ENCODE results near the gene TBC1D2.

Gene TBC1D2

GRCh38 chr9:98231770-98232478 is 23.5 kb downstream of the TBC1D2 start:
- Histone ChIP-seq H3K79me2 (ENCODE audit: insufficient read depth, low read length) (no peaks in the 10 kb centered on the region), H3K9me3 (ENCODE audit: low read length) (no peaks in the 10 kb centered on the region), H2AFZ (ENCODE audit: low read length) (no peak overlapping the region), H3K9ac (ENCODE audit: low read length) (no peak overlapping the region), H3F3A (ENCODE audit: insufficient read depth, low read length) (no peaks in the 10 kb centered on the region), H3K4me3 (ENCODE audit: low read depth, low read length, poor library complexity, severe bottlenecking) (no peak overlapping the region), H3K4me2 (ENCODE audit: low read length) (no peak overlapping the region), H3K36me3 (ENCODE audit: insufficient read depth, low read length) (no peaks in the 10 kb centered on the region), H3K9me2 (ENCODE audit: low read depth, low read length) (no peaks in the 10 kb centered on the region), H4K20me1 (ENCODE audit: insufficient read depth, low read length) (no peaks in the 10 kb centered on the region), H3K4me1 (ENCODE audit: insufficient read depth, low read length, severe bottlenecking) (no peaks in the 10 kb centered on the region), H3K27me3 (ENCODE audit: insufficient read depth, low read length) (no peaks in the 10 kb centered on the region), H3K27ac (ENCODE audit: low read depth, low read length, poor library complexity, severe bottlenecking) (no peak overlapping the region)
- TF ChIP-seq CTCF (IDR thresholded peaks at IDR 0.05; ENCODE audit: low read length), result no peak
- TF ChIP-seq EZH2 (IDR thresholded peaks at IDR 0.05; ENCODE audit: borderline replicate concordance, low read length), result no peak

GRCh38 chr9:98230789-98231188 is 24.7 kb downstream of the TBC1D2 start:
- Histone ChIP-seq H3K36me3 (ENCODE audit: insufficient read depth, low read length) (no peaks in the 10 kb centered on the region), H2AFZ (ENCODE audit: low read length) (no peak overlapping the region), H3K9me2 (ENCODE audit: low read depth, low read length) (no peaks in the 10 kb centered on the region), H3K79me2 (ENCODE audit: insufficient read depth, low read length) (no peaks in the 10 kb centered on the region), H4K20me1 (ENCODE audit: insufficient read depth, low read length) (no peaks in the 10 kb centered on the region), H3K9me3 (ENCODE audit: low read length) (no peaks in the 10 kb centered on the region), H3F3A (ENCODE audit: insufficient read depth, low read length) (no peaks in the 10 kb centered on the region), H3K4me1 (ENCODE audit: insufficient read depth, low read length, severe bottlenecking) (no peaks in the 10 kb centered on the region), H3K4me2 (ENCODE audit: low read length) (no peak overlapping the region), H3K4me3 (ENCODE audit: low read depth, low read length, poor library complexity, severe bottlenecking) (no peak overlapping the region), H3K27ac (ENCODE audit: low read depth, low read length, poor library complexity, severe bottlenecking) (no peak overlapping the region), H3K9ac (ENCODE audit: low read length) (no peak overlapping the region), H3K27me3 (ENCODE audit: insufficient read depth, low read length) (no peaks in the 10 kb centered on the region)
- TF ChIP-seq CTCF (IDR thresholded peaks at IDR 0.05; ENCODE audit: low read length) (no peak), EZH2 (IDR thresholded peaks at IDR 0.05; ENCODE audit: borderline replicate concordance, low read length) (no peak)

- H4K20me1 ChIP-seq (ENCODE audit: insufficient read depth, low read length), result no peaks in the 10 kb centered on the region
Measured at GRCh38 chr9:98230304-98230703, 25.1 kb downstream of the TBC1D2 start.

More at GRCh38 chr9:98230304-98230703, 25.1 kb downstream of the TBC1D2 start:
- no peaks in the 10 kb centered on the region for H3K79me2 ChIP-seq (ENCODE audit: insufficient read depth, low read length)
- H3F3A ChIP-seq (ENCODE audit: insufficient read depth, low read length), result no peaks in the 10 kb centered on the region
- no peaks in the 10 kb centered on the region for H3K36me3 ChIP-seq (ENCODE audit: insufficient read depth, low read length)
- H3K4me1 ChIP-seq (ENCODE audit: insufficient read depth, low read length, severe bottlenecking), result no peaks in the 10 kb centered on the region
- no peak overlapping the region for H3K9ac ChIP-seq (ENCODE audit: low read length)
- H3K9me3 ChIP-seq (ENCODE audit: low read length), result no peaks in the 10 kb centered on the region
- no peak overlapping the region for H3K4me2 ChIP-seq (ENCODE audit: low read length)
- TF ChIP-seq EZH2 (IDR thresholded peaks at IDR 0.05; ENCODE audit: borderline replicate concordance, low read length), result no peak
- no peak for TF ChIP-seq CTCF (IDR thresholded peaks at IDR 0.05; ENCODE audit: low read length)
- H3K27ac ChIP-seq (ENCODE audit: low read depth, low read length, poor library complexity, severe bottlenecking), result no peak overlapping the region
- H3K27me3 ChIP-seq (ENCODE audit: insufficient read depth, low read length), result no peaks in the 10 kb centered on the region
- no peak overlapping the region for H3K4me3 ChIP-seq (ENCODE audit: low read depth, low read length, poor library complexity, severe bottlenecking)
- no peaks in the 10 kb centered on the region for H3K9me2 ChIP-seq (ENCODE audit: low read depth, low read length)
- H2AFZ ChIP-seq (ENCODE audit: low read length), result no peak overlapping the region
